Stimulated activated CD8-positive, alpha-beta memory T cell treated with anti-CD3 and anti-CD28 coated beads, Interleukin-15, amount 100 ng/mL, for 1 hour (primary cell): ENCODE results near the gene LDLRAD4.
"Not testable (repeated sequence)": the region's sequence is repeated elsewhere in the genome, so short reads cannot be mapped to it uniquely, and the experiment has no call there.

Experiments
- DNase-seq: peaks from one replicate; pipeline ENCODE4 v3.0.0-alpha.2; 2020; ENCODE audit warnings: low read depth

Gene LDLRAD4

GRCh38 chr18:13338318-13338717 lies 119.8 kb downstream of the LDLRAD4 start:
- DNase-seq, result no peak

- no peak for DNase-seq
These were observed 121.1 kb downstream of the LDLRAD4 start for GRCh38 chr18:13339653-13340052.

- DNase-seq, result not testable (repeated sequence)
These were observed 127.9 kb downstream of the LDLRAD4 start for GRCh38 chr18:13346449-13346848.

- no peak for DNase-seq
These were observed 134.7 kb downstream of the LDLRAD4 start for GRCh38 chr18:13353084-13353823.

GRCh38 chr18:13354402-13354801 lies 135.8 kb downstream of the LDLRAD4 start:
- no peak for DNase-seq

GRCh38 chr18:13356032-13356431 lies 137.5 kb downstream of the LDLRAD4 start:
- DNase-seq, result no peak

GRCh38 chr18:13357289-13357688 lies 138.7 kb downstream of the LDLRAD4 start:
- DNase-seq, result no peak

- DNase-seq, result no peak
These were observed 140.7 kb downstream of the LDLRAD4 start for GRCh38 chr18:13359210-13359609.

GRCh38 chr18:13361431-13361830 lies 142.9 kb downstream of the LDLRAD4 start:
- DNase-seq, result no peak

GRCh38 chr18:13362051-13362450 lies 143.5 kb downstream of the LDLRAD4 start:
- DNase-seq, result no peak

- no peak for DNase-seq
These were observed 144.0 kb downstream of the LDLRAD4 start for GRCh38 chr18:13362607-13363006.

- DNase-seq, result no peak
These were observed 144.8 kb downstream of the LDLRAD4 start for GRCh38 chr18:13363359-13363758.

- DNase-seq, result no peak
These were observed 146.2 kb downstream of the LDLRAD4 start for GRCh38 chr18:13364721-13365205.

GRCh38 chr18:13366131-13366530 lies 147.6 kb downstream of the LDLRAD4 start:
- no peak for DNase-seq

GRCh38 chr18:13366541-13366940 lies 148.0 kb downstream of the LDLRAD4 start:
- no peak for DNase-seq

- no peak for DNase-seq
These were observed 148.7 kb downstream of the LDLRAD4 start for GRCh38 chr18:13366962-13367892.

GRCh38 chr18:13368080-13368813 lies 149.7 kb downstream of the LDLRAD4 start:
- no peak for DNase-seq

GRCh38 chr18:13369353-13369752 lies 150.8 kb downstream of the LDLRAD4 start:
- DNase-seq, result no peak

GRCh38 chr18:13369756-13370510 lies 151.4 kb downstream of the LDLRAD4 start:
- no peak for DNase-seq

GRCh38 chr18:13370995-13371625 lies 152.6 kb downstream of the LDLRAD4 start:
- DNase-seq, result no peak
